Epithelial cell of proximal tubule (primary cell): ENCODE results near the gene NECAB2. TPM values are rescaled to one million over a fixed set of nuclear protein-coding genes. Genes with fewer than 3 reads are reported as not detected.

Source experiments
- DNase-seq: peaks from one replicate; pipeline ENCODE4 v3.0.0-alpha.2; 2011; ENCODE audit warnings: low read depth
- H3K4me3 ChIP-seq: 2 replicates; pipeline ENCODE4 v1.5.1; 2011; ENCODE audit warnings: low read depth, mild to moderate bottlenecking, low read length
- total RNA-seq: library from RNA; depleted of rRNA; stranded (reverse); fragments of >200 nt; gene quantifications from 2 replicates; pipeline ENCODE4 v1.2.3, GENCODE V29; 2015
- TF ChIP-seq, protein P1 (sequence below): conservative IDR thresholded peaks from 2 replicates; pipeline ENCODE4 v1.5.1; 2012; ENCODE audit warnings: low read depth, mild to moderate bottlenecking, low read length

Gene NECAB2
- total RNA-seq, 1 donor from 2014 or later = not detected

DNA sequence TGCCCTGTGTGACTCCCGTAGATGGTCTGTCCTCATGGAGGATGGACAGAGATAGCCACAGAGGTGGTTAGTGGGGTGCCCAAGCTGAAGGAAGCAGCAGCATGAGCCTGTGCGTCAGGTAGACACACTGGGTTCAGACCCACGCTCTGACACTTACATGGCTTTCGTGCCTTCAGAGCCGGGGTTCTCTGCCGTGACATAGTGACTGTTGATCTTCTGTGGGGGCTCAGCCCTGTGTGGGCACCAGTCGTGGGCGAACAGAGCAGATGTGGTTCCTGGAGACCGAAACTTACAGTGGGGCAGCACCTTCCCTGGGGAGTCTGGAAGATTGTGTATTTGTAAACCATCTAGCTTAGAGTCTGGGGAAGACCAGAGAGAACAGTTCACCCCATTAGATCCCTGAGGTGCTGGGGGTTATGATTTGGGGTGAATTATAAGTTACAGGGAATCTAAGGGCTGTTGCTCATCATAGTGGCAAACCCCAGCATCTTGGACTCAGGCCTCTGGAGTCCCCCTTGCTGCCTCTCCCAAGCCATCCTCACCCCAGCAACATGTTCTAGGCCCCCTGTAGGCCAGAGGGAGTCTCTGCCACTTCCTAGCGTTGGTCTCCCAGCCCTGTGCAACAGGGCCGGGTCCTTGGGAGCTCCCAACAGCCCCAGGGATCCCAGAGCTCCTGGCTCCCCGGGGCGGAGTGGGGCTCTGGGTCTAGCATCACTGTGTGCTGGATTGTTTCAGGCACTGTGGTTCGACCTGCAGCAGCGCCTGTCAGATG is 28.6 kb downstream of the NECAB2 start:
- TF ChIP-seq, protein P1, sequence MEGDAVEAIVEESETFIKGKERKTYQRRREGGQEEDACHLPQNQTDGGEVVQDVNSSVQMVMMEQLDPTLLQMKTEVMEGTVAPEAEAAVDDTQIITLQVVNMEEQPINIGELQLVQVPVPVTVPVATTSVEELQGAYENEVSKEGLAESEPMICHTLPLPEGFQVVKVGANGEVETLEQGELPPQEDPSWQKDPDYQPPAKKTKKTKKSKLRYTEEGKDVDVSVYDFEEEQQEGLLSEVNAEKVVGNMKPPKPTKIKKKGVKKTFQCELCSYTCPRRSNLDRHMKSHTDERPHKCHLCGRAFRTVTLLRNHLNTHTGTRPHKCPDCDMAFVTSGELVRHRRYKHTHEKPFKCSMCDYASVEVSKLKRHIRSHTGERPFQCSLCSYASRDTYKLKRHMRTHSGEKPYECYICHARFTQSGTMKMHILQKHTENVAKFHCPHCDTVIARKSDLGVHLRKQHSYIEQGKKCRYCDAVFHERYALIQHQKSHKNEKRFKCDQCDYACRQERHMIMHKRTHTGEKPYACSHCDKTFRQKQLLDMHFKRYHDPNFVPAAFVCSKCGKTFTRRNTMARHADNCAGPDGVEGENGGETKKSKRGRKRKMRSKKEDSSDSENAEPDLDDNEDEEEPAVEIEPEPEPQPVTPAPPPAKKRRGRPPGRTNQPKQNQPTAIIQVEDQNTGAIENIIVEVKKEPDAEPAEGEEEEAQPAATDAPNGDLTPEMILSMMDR = no peak
- no peak for DNase-seq
- H3K4me3 ChIP-seq = no peak overlapping the region

- TF ChIP-seq, protein P1 = no peak
- no peak overlapping the region for H3K4me3 ChIP-seq
- no peak for DNase-seq
These were observed 30.0 kb downstream of the NECAB2 start for GRCh38 chr16:83998091-83998490.

- H3K4me3 ChIP-seq = no peak overlapping the region
- DNase-seq = no peak
- TF ChIP-seq, protein P1 = no peak
These were observed 33.1 kb downstream of the NECAB2 start for GRCh38 chr16:84000989-84001642.

GRCh38 chr16:84001726-84002125 is 33.7 kb downstream of the NECAB2 start:
- H3K4me3 ChIP-seq = no peak overlapping the region
- DNase-seq = no peak
- TF ChIP-seq, protein P1 = no peak

DNA sequence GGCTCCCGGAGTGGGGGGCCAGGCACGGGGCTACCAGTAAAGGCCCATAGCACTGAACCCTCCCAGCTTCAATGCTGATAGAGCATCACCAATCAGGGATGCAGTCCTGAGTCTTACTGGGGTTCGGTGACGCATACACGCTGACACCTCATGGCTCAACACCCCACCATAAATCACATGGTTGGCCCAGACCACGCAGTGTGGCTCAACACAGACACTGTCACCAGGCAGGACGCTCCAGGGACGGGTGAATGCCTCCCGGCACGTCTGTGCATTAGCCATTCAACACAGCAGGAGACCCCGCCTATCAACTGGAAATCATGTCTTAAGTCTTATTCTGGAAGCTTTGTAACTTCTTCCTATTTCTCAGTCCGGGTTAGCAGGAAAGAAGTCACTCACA is 35.0 kb downstream of the NECAB2 start:
- no peak overlapping the region for H3K4me3 ChIP-seq
- DNase-seq = no peak
- TF ChIP-seq, protein P1 = no peak

DNA sequence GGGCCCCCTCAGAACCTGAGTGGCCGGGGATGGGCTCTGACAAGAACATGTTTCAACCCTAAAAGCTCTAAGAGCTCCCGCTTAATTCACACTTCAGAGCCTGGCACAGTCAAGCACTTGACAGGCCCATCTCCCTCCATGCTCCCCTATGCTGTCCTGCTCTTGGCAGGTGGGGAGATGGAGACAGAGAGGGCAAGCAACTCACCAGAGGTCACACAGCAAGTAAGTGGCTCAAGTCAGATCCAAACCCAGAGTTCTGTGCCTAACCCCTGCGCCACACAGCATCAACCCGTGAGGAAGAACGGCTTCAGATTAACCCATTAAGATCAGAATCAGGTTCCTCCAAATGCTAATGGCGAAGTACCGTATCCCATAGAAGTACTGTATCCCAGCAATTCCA is 36.4 kb downstream of the NECAB2 start:
- TF ChIP-seq, protein P1 = no peak
- no peak for DNase-seq

More for the DNA sequence above, 36.4 kb downstream of the NECAB2 start:
- H3K4me3 ChIP-seq = no peak overlapping the region
